H9 (cell line): ENCODE data around the gene PEA15. TPM values are rescaled to one million over a fixed set of nuclear protein-coding genes. Genes with fewer than 3 reads are reported as not detected.

ENCODE experiments used
- DNase-seq: peaks from one replicate; pipeline ENCODE4 v3.0.0-alpha.2; 2017
- H2AFZ ChIP-seq: one replicate; pipeline ENCODE4 v1.6.1; 2013; ENCODE audit warnings: mild to moderate bottlenecking, low read length, control low read depth, moderate library complexity
- H2AK5ac ChIP-seq: 2 replicates; pipeline ENCODE4 v1.6.1; 2013; ENCODE audit warnings: low read length, control low read depth, mixed read lengths; ENCODE audit not compliant: insufficient read length
- H2BK120ac ChIP-seq: one replicate; pipeline ENCODE4 v1.6.1; 2013; ENCODE audit warnings: low read depth, mild to moderate bottlenecking, low read length, control low read depth, inconsistent platforms; ENCODE audit not compliant: poor library complexity, severe bottlenecking
- H2BK12ac ChIP-seq: 2 replicates; pipeline ENCODE4 v1.6.1; 2013; ENCODE audit warnings: low read length, control low read depth, mixed read lengths, low read depth; ENCODE audit not compliant: insufficient read length
- H2BK15ac ChIP-seq: 2 replicates; pipeline ENCODE4 v1.6.1; 2013; ENCODE audit warnings: low read depth, low read length, control low read depth
- H2BK20ac ChIP-seq: one replicate; pipeline ENCODE4 v1.6.1; 2013; ENCODE audit warnings: low read depth, mild to moderate bottlenecking, low read length, control low read depth, inconsistent platforms; ENCODE audit not compliant: poor library complexity, severe bottlenecking
- H2BK5ac ChIP-seq: 2 replicates; pipeline ENCODE4 v1.6.1; 2013; ENCODE audit warnings: low read length, control low read depth, mixed read lengths; ENCODE audit not compliant: insufficient read length
- H3K14ac ChIP-seq: 2 replicates; pipeline ENCODE4 v1.6.1; 2013; ENCODE audit warnings: low read length, control low read depth; ENCODE audit not compliant: insufficient read depth
- H3K18ac ChIP-seq: 2 replicates; pipeline ENCODE4 v1.6.1; 2013; ENCODE audit warnings: low read depth, mild to moderate bottlenecking, mixed read lengths, low read length, control low read depth; ENCODE audit not compliant: insufficient read length
- H3K23ac ChIP-seq: 2 replicates; pipeline ENCODE4 v1.6.1; 2013; ENCODE audit warnings: low read length, control low read depth, mixed read lengths, low read depth; ENCODE audit not compliant: insufficient read length
- H3K23me2 ChIP-seq: 2 replicates; pipeline ENCODE4 v1.6.1; 2013; ENCODE audit warnings: low read depth, mild to moderate bottlenecking, mixed read lengths, low read length, control low read depth; ENCODE audit not compliant: insufficient read length, poor library complexity, severe bottlenecking
- H3K27ac ChIP-seq: 2 replicates; pipeline ENCODE4 v1.5.1; 2013; ENCODE audit warnings: low read length, control low read depth, mixed read lengths, low read depth; ENCODE audit not compliant: insufficient read length
- H3K27me3 ChIP-seq: 2 replicates; pipeline ENCODE4 v1.6.1; 2013; ENCODE audit warnings: low read length, control low read depth, inconsistent platforms; ENCODE audit not compliant: insufficient read depth
- H3K4ac ChIP-seq: 2 replicates; pipeline ENCODE4 v1.6.1; 2013; ENCODE audit warnings: low read depth, mild to moderate bottlenecking, control low read depth, inconsistent platforms, low read length, moderate library complexity
- H3K4me1 ChIP-seq: 2 replicates; pipeline ENCODE4 v1.6.1; 2013; ENCODE audit warnings: low read length, control low read depth, inconsistent platforms; ENCODE audit not compliant: insufficient read depth
- H3K4me2 ChIP-seq: 2 replicates; pipeline ENCODE4 v1.6.1; 2013; ENCODE audit warnings: low read length, control low read depth, mixed read lengths; ENCODE audit not compliant: insufficient read length, insufficient read depth
- H3K56ac ChIP-seq: 2 replicates; pipeline ENCODE4 v1.6.1; 2013; ENCODE audit warnings: low read depth, mild to moderate bottlenecking, mixed read lengths, low read length, control low read depth; ENCODE audit not compliant: insufficient read length
- H3K79me1 ChIP-seq: 2 replicates; pipeline ENCODE4 v1.6.1; 2013; ENCODE audit warnings: low read depth, mild to moderate bottlenecking, moderate library complexity, low read length, control low read depth, inconsistent platforms; ENCODE audit not compliant: insufficient read depth, poor library complexity, severe bottlenecking
- H3K79me2 ChIP-seq: 2 replicates; pipeline ENCODE4 v1.6.1; 2013; ENCODE audit warnings: low read length, control low read depth, inconsistent platforms; ENCODE audit not compliant: insufficient read depth
- H3K9ac ChIP-seq: 2 replicates; pipeline ENCODE4 v1.6.1; 2013; ENCODE audit warnings: low read length, control low read depth, mixed read lengths; ENCODE audit not compliant: insufficient read length; ENCODE audit errors: extremely low read depth
- H3K9me3 ChIP-seq: one replicate; pipeline ENCODE4 v1.6.1; 2013; ENCODE audit warnings: low read depth, low read length, inconsistent platforms; ENCODE audit not compliant: control insufficient read depth
- H3T11ph ChIP-seq: one replicate; pipeline ENCODE4 v1.6.1; 2013; ENCODE audit warnings: mild to moderate bottlenecking, low read length, control low read depth, inconsistent platforms
- H4K20me1 ChIP-seq: one replicate; pipeline ENCODE4 v1.6.1; 2013; ENCODE audit not compliant: control insufficient read depth, insufficient read length, insufficient read depth
- H4K5ac ChIP-seq: 2 replicates; pipeline ENCODE4 v1.6.1; 2013; ENCODE audit warnings: low read depth, mild to moderate bottlenecking, mixed read lengths, low read length, control low read depth; ENCODE audit not compliant: insufficient read length
- H4K8ac ChIP-seq: replicated peaks from 2 replicates; pipeline ENCODE4 v1.6.1; 2013; ENCODE audit warnings: low read length, control low read depth, mixed read lengths, low read depth; ENCODE audit not compliant: insufficient read length
- H4K91ac ChIP-seq: 2 replicates; pipeline ENCODE4 v1.6.1; 2013; ENCODE audit warnings: low read depth, mild to moderate bottlenecking, moderate library complexity, mixed read lengths, low read length, control low read depth; ENCODE audit not compliant: insufficient read length
- H3K27ac Mint-ChIP-seq, 3 experiments: 2 replicates in 2 of 3; 3 replicates in 1 of 3; pipeline ENCODE4 v1.8.0; 2020 to 2021; ENCODE audit warnings: mixed read lengths in 3 of 3, mild to moderate bottlenecking in 1 of 3, moderate library complexity in 1 of 3
- H3K27me3 Mint-ChIP-seq: 2 replicates; pipeline ENCODE4 v1.8.0; 2021; ENCODE audit warnings: low read depth, mild to moderate bottlenecking, moderate library complexity, mixed read lengths
- H3K36me3 Mint-ChIP-seq, 3 experiments: 2 replicates in 2 of 3; 3 replicates in 1 of 3; pipeline ENCODE4 v1.8.0; 2020 to 2021; ENCODE audit warnings: low read depth in 3 of 3, mixed read lengths in 3 of 3; ENCODE audit not compliant: insufficient read depth in 1 of 3
- H3K4me1 Mint-ChIP-seq, 2 experiments: 2 replicates each; pipeline ENCODE4 v1.8.0; 2020; ENCODE audit warnings: mixed read lengths in 2 of 2
- H3K4me3 Mint-ChIP-seq, 2 experiments: 2 replicates in 1 of 2; 3 replicates in 1 of 2; pipeline ENCODE4 v1.8.0; 2020 to 2021; ENCODE audit warnings: mild to moderate bottlenecking in 2 of 2, mixed read lengths in 2 of 2, moderate library complexity in 1 of 2
- H3K9me3 Mint-ChIP-seq, 2 experiments: 2 replicates in 1 of 2; 3 replicates in 1 of 2; pipeline ENCODE4 v1.8.0; 2020; ENCODE audit warnings: mild to moderate bottlenecking in 2 of 2, mixed read lengths in 2 of 2, moderate library complexity in 1 of 2
- CTCF ChIP-seq: fragments of 200-600 bp; sonication (generic); conservative IDR thresholded peaks from 3 replicates; pipeline ENCODE4 v1.8.0; 2021; ENCODE audit warnings: antibody characterized with exemption, mild to moderate bottlenecking
- WGBS: extraction: QIAGEN DNeasy Blood & Tissue Kit; methylation state at CpG from one replicate; pipeline ENCODE4 v1.1.7; 2013; ENCODE audit warnings: missing lambda C conversion rate, low lambda C conversion rate, mixed read lengths; ENCODE audit not compliant: insufficient read length; ENCODE audit errors: extremely low coverage; 5-methylcytosine and 5-hydroxymethylcytosine counted together
- total RNA-seq: library from RNA; stranded (reverse); gene quantifications from 2 replicates; pipeline ENCODE4 v1.2.1, GENCODE V29; 2021

Gene PEA15
- total RNA-seq, 1 experiment from 2014 or later, result 82.1 TPM

GRCh38 chr1:160158534-160158933, 46.6 kb upstream of the PEA15 start:
- Histone ChIP-seq H3K56ac (no peak overlapping the region), H3K27ac (no peak overlapping the region), H3K23ac (no peak overlapping the region), H3K23me2 (no peaks in the 10 kb centered on the region), H2AFZ (no peak overlapping the region), H3K79me2 (no peaks in the 10 kb centered on the region), H4K91ac (no peak overlapping the region), H4K8ac (no peak overlapping the region), H2BK12ac (no peak overlapping the region), H3K4ac (no peak overlapping the region), H3K9me3 (no peaks in the 10 kb centered on the region), H3K79me1 (no peaks in the 10 kb centered on the region), H3K14ac (no peak overlapping the region), H2BK20ac (no peak overlapping the region), H2BK120ac (no peak overlapping the region), H3K18ac (no peak overlapping the region), H4K20me1 (no peaks in the 10 kb centered on the region), H2BK5ac (no peak overlapping the region), H3K4me2 (no peak overlapping the region), H4K5ac (no peak overlapping the region), H3T11ph (no peak overlapping the region), H2BK15ac (no peak overlapping the region), H3K4me1 (peaks cover 2% of the 10 kb centered on the region; the same call in 1 of the 2 replicates), H3K27me3 (no peaks in the 10 kb centered on the region), H2AK5ac (no peak overlapping the region), H3K9ac (no peak overlapping the region)
- Mint-ChIP-seq H3K36me3 (no peaks in the 10 kb centered on the region), H3K9me3 (no peaks in the 10 kb centered on the region), H3K27ac (no peak overlapping the region), H3K27me3 (peaks cover 3% of the 10 kb centered on the region; the same call in 1 of the 2 replicates), H3K4me3 (no peak overlapping the region), H3K4me1 (peaks cover 0 to 6% of the 10 kb centered on the region in 2 experiments; a peak in 3 of 4 replicates)
- no peak for TF ChIP-seq CTCF
- no CpG with 5 or more reads among the region's 4 CpGs for WGBS
- DNase-seq, result no peak
